Measurements from ENCODE around the gene NSRP1. TPM values are rescaled to one million over a fixed set of nuclear protein-coding genes. Genes with fewer than 3 reads are reported as not detected.

NSRP1 gene
- total RNA-seq, 1 donor from 2014 or later = 33.1 TPM

GRCh38 chr17:30170415-30170987 lies 53.9 kb downstream of the NSRP1 start:
- ATAC-seq (no peak), DNase-seq (no peak)
- H3K27me3 ChIP-seq (ENCODE audit: low read depth) = no peaks in the 10 kb centered on the region
- intact Hi-C loops (cut with DNase I) = no loop called here
- H3K27ac ChIP-seq = no peak overlapping the region
- no peak for TF ChIP-seq CTCF (IDR thresholded peaks at IDR 0.05)
- H3K9me3 ChIP-seq = no peaks in the 10 kb centered on the region
- H3K4me3 ChIP-seq = no peak overlapping the region
- H3K36me3 ChIP-seq = peaks cover 27% of the 10 kb centered on the region
- H3K4me1 ChIP-seq = no peaks in the 10 kb centered on the region

GRCh38 chr17:30172560-30172959 lies 55.9 kb downstream of the NSRP1 start:
- H3K27ac ChIP-seq = no peak overlapping the region
- H3K36me3 ChIP-seq = peaks cover 41% of the 10 kb centered on the region
- ATAC-seq = no peak
- H3K4me3 ChIP-seq = no peak overlapping the region
- TF ChIP-seq CTCF (IDR thresholded peaks at IDR 0.05) = no peak
- H3K4me1 ChIP-seq = no peaks in the 10 kb centered on the region
- no peaks in the 10 kb centered on the region for H3K9me3 ChIP-seq
- no peak for DNase-seq
- H3K27me3 ChIP-seq (ENCODE audit: low read depth) = no peaks in the 10 kb centered on the region
- intact Hi-C loops (cut with DNase I) = no loop called here

GRCh38 chr17:30173649-30174048 lies 57.0 kb downstream of the NSRP1 start:
- intact Hi-C loops (cut with DNase I) = no loop called here
- no peak for TF ChIP-seq CTCF (IDR thresholded peaks at IDR 0.05)
- H3K27me3 ChIP-seq (ENCODE audit: low read depth) = no peaks in the 10 kb centered on the region
- no peak overlapping the region for H3K4me3 ChIP-seq
- H3K9me3 ChIP-seq = no peaks in the 10 kb centered on the region
- H3K36me3 ChIP-seq = peaks cover 52% of the 10 kb centered on the region
- H3K27ac ChIP-seq = no peak overlapping the region
- DNase-seq = no peak
- H3K4me1 ChIP-seq = no peaks in the 10 kb centered on the region
- no peak for ATAC-seq

GRCh38 chr17:30174556-30174955 lies 57.9 kb downstream of the NSRP1 start:
- DNase-seq = no peak
- Histone ChIP-seq H3K4me3 (no peak overlapping the region), H3K36me3 (peaks cover 61% of the 10 kb centered on the region), H3K27ac (no peak overlapping the region), H3K4me1 (no peaks in the 10 kb centered on the region), H3K9me3 (no peaks in the 10 kb centered on the region), H3K27me3 (ENCODE audit: low read depth) (no peaks in the 10 kb centered on the region)
- no peak for TF ChIP-seq CTCF (IDR thresholded peaks at IDR 0.05)
- intact Hi-C loops (cut with DNase I) = no loop called here
- ATAC-seq = no peak

GRCh38 chr17:30176855-30177254 lies 60.2 kb downstream of the NSRP1 start:
- H3K27ac ChIP-seq = no peak overlapping the region
- no peak for TF ChIP-seq CTCF (IDR thresholded peaks at IDR 0.05)
- ATAC-seq (no peak), DNase-seq (no peak)
- H3K9me3 ChIP-seq = no peaks in the 10 kb centered on the region
- intact Hi-C loops (cut with DNase I) = no loop called here
- peaks cover 84% of the 10 kb centered on the region for H3K36me3 ChIP-seq
- no peak overlapping the region for H3K4me3 ChIP-seq
- H3K27me3 ChIP-seq (ENCODE audit: low read depth) = no peaks in the 10 kb centered on the region
- no peaks in the 10 kb centered on the region for H3K4me1 ChIP-seq

- H3K4me1 ChIP-seq = no peaks in the 10 kb centered on the region
- H3K27ac ChIP-seq = no peak overlapping the region
- intact Hi-C loops (cut with DNase I) = no loop called here
- H3K27me3 ChIP-seq (ENCODE audit: low read depth) = no peaks in the 10 kb centered on the region
- TF ChIP-seq CTCF (IDR thresholded peaks at IDR 0.05) = no peak
- no peak overlapping the region for H3K4me3 ChIP-seq
- DNase-seq (no peak), ATAC-seq (no peak)
- H3K9me3 ChIP-seq = no peaks in the 10 kb centered on the region
- H3K36me3 ChIP-seq = peaks cover 52% of the 10 kb centered on the region
Measured at GRCh38 chr17:30186761-30187160, 70.1 kb downstream of the NSRP1 start.
